ENCODE data around the gene KIAA0319L.
"Not testable (repeated sequence)": the region's sequence is repeated elsewhere in the genome, so short reads cannot be mapped to it uniquely, and the experiment has no call there.

The KIAA0319L gene

DNA sequence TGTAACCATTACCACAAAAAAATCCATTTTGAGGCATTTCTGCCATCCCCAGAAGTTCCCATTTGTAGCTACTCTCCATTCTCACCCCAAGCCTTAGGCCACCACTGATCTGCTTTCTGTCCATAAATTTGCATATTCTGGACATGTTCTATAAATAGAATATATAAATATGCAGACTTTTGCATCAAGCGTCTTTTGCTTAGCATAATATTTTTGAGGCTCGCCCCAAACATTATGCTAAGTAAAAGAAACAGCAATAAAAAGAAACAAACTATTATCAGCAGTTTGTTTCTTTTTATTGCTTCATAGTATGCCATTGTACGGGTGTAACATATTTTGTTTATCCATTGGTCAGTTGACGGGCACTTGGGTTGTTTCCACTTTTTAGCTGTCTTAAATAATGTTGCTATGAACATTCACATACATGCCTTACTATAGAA lies 23.8 kb upstream of the KIAA0319L start:
- FAIRE-seq, result no peak

DNA sequence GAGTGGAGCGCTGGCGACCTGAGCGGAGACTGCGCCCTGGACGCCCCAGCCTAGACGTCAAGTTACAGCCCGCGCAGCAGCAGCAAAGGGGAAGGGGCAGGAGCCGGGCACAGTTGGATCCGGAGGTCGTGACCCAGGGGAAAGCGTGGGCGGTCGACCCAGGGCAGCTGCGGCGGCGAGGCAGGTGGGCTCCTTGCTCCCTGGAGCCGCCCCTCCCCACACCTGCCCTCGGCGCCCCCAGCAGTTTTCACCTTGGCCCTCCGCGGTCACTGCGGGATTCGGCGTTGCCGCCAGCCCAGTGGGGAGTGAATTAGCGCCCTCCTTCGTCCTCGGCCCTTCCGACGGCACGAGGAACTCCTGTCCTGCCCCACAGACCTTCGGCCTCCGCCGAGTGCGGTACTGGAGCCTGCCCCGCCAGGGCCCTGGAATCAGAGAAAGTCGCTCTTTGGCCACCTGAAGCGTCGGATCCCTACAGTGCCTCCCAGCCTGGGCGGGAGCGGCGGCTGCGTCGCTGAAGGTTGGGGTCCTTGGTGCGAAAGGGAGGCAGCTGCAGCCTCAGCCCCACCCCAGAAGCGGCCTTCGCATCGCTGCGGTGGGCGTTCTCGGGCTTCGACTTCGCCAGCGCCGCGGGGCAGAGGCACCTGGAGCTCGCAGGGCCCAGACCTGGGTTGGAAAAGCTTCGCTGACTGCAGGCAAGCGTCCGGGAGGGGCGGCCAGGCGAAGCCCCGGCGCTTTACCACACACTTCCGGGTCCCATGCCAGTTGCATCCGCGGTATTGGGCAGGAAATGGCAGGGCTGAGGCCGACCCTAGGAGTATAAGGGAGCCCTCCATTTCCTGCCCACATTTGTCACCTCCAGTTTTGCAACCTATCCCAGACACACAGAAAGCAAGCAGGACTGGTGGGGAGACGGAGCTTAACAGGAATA lies 20.1 kb upstream of the KIAA0319L start:
- no peak for FAIRE-seq

DNA sequence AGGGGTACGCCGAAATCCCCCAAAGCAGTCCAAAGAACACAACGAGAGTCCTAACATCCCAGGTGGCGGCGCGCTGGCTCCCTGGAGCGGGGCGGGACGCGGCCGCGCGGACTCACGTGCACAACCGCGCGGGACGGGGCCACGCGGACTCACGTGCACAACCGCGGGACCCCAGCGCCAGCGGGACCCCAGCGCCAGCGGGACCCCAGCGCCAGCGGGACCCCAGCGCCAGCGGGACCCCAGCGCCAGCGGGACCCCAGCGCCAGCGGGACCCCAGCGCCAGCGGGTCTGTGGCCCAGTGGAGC lies 19.5 kb upstream of the KIAA0319L start:
- not testable (repeated sequence) for FAIRE-seq

DNA sequence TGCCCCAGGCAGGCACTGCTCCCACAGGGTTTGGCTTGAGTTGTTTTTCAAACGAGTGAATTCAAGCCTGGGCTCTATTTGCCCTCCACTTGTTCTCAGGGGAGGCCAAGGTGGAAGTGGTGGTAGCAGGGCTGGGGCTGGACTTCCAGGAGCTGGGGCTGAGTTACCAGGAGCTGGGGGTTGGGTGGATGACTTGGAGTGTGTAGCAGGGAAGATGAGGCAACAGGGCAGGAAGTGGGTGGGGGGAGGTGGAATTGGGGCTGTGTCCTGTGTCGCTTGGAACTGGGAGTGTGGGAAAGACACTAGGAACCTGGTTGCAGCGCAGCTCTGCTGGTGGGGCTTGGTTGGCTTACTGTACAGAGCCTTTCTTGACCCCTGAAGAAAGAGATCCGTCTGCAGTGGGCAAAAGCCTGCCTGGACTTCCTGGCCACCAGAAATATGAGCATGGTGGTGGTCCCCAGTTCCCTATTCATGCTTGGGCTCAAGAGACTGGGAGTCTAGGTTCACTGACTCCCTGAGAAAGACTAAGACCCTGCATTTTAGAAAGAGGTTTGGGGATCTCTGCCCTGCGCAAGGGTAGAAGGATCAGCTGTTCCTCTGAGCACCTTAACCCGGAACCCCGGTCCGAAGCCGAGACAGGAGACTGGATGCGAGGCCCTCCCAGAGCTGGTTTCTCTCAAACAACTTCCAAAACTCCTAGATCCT lies 19.0 kb upstream of the KIAA0319L start:
- no peak for FAIRE-seq

DNA sequence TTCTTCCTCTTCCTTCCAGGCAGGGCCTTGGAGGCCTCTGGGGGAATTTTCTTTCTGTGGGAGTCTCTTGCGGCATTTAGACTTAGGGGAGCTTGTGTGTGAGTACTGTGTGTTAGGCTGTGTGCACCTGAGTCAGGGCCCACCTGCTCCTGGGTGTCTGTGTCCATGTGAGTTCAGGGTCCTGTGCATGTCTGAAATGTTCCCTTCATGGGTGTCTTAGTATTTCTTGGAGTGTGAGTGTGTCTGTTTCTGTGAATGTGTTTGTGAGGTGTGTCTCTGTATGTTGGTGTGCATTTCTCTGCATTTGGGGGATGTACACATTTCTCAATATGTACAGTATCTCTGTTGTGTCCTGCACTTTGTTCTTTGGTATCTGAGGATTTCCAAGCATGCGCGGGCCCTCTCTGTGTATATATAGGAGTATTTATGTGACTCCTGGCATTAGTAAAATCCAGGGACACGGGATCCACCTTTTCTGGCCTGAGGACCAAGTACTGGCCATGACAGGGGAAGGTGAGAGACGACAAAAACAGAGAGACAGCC lies 18.3 kb upstream of the KIAA0319L start:
- FAIRE-seq, result no peak

DNA sequence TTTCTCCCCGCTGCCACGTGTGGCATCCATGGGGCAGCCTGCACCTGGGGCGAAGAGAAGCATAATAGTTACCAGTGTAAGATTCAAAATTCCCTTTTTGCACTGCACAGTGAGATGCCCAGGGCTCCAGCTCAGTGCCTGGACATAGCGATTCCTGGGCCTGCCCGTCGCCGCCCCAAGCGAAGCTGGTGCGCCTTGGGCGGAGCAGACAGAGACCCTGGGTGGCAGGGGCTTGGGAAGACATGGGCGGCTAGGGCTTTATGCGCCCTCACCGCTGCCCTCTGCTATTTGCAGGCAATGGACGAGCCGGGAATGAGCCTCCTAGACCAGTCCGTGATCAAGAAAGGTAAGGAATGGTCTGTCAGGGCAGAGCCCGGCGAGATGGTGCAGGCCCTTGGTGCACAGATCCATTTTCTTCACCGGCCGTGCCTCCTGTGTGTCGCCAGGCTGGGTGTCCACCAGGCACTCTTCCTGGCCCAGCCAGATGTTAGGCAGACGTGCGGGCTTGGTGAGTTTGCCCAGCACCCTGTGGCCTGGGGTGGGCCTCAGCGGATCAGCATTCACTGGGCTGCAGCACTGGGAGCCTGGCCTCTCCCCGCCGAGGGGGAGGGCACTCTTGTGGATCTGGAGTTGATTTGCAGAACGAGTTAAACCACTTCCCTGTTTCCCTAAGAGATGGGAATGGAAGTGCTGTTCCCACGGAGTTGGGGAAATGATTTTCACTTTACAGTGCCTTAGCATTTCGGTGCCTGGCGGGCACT lies 17.6 kb upstream of the KIAA0319L start:
- no peak for FAIRE-seq

DNA sequence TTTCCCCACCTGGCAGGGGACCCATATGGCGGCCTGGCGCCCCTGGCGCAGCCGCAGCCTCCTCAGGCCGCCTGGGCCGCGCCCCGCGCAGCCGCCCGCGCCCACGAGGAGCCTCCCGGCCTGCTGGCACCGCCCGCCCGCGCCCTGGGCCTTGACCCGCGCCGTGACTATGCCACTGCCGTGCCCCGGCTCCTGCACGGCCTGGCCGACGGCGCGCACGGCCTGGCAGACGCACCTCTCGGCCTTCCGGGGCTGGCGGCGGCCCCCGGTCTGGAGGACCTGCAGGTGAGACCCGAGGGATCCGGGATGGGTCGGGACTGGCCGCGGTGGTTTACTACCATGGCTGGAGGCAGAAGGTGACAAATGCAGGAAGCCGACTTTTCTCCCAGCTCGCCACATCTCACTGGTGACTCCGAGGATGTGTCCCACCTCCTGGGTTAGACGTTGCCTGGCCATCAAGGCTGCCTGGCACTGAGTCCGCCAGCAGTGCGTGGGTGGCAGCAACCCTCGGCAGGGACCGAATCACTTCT lies 17.0 kb upstream of the KIAA0319L start:
- FAIRE-seq, result no peak

DNA sequence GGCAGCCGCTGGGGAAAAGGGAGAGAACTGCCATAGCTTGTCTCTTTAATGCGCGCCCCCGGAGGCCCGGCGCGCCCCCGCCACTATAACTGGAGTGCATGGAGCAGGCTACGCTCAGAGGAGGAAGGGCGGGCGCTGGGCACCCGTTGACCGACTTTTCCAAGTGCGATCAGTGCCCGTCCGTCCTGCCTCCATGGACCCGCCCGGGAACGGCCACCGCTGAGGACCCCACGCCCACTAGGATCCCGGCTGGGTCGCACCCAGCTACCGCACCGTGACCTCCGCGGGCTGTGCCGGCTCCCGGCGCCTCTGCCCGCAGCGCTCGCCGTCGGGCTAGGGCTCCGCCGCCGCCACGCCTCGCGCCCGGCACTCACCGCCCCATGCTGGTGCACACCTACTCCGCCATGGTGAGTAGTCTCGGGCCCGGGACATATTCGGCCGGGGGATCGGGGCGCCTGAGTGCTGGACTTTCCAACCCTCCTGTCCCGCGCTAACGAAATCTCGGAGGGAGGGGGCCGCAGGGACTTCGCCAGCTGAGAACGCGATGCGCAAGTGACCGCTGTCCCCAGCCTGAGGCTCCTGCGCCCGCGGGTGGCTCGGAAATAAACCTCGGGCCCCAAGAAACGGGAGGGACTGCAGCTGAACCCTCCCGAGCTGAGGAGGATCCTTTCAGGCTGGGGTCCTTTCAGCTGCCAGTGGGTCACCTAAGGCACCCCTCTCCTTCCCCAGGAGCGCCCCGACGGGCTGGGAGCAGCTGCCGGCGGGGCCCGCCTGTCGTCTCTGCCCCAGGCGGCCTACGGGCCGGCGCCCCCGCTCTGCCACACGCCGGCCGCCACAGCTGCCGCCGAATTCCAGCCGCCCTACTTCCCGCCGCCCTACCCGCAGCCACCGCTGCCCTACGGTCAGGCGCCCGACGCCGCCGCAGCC lies 16.3 kb upstream of the KIAA0319L start, which contains the start of gene TFAP2E:
Gene TFAP2E, plus strand, starts transcription at position 117 of the 927 bp plus-strand sequence. Its CDS starts 264 bp downstream, at position 381.
- no peak for FAIRE-seq

DNA sequence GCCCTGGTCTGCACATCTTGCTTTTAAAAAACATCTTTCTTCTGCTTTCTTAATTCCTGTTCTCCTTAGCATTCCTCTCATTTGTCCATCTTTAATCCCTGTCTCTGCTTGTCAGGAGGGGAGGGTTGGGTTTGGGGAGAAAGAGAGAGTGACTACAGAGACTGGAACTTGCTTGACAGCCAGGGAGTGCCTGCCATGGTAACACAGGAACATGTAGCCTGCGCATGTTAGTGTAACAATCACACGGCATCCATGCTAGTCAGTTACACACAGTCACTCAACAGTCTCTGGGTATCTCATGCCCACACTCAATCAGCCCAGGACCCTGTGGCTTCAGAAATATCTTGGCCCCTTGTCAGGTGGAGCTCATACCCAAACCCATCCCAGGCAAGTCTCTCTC lies 15.1 kb upstream of the KIAA0319L start:
- FAIRE-seq, result no peak

DNA sequence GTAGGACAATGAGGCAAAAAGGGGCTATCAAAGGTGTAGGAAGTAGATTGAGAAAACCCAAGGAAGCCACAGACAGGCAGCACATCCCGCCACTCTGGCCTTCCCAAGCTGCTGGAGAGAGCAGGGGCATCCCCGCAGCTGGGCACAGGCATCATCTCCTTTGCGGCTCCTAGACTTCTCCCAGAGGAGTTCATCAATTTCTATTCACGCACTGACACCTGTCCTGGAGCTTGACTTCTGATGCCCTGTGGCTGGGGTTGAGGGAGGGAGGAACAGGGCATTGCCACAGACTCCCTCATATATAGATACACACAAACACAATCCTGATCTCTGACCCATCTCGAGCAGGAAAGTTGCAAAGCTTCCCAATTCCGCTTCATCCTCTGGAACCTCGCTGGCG lies 14.1 kb upstream of the KIAA0319L start:
- no peak for FAIRE-seq

DNA sequence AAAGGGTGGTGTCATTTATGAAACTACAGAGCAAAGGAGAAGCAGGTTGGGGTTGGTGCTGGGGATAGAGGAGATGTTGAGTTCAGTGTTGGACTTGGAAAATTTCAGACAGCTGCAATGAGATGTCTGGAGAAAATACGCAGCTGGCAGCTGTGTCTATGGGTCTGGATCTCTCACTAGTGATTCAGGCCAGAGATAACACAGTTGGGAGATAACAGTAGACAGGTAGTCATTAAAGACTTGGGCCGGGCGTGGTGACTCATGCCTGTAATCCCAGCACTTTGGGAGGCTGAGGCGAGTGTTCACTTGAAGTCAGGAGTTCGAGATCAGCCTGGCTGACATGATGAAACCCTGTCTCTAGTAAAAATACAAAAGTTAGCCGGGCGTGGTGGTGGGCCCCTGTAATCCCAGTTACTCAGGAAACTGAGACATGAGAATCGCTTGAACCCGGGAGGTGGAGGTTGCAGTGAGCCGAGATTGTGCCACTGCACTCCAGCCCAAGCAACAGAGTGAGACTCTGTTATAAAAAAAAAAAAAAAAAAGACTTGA lies 13.5 kb upstream of the KIAA0319L start:
- no peak for FAIRE-seq

DNA sequence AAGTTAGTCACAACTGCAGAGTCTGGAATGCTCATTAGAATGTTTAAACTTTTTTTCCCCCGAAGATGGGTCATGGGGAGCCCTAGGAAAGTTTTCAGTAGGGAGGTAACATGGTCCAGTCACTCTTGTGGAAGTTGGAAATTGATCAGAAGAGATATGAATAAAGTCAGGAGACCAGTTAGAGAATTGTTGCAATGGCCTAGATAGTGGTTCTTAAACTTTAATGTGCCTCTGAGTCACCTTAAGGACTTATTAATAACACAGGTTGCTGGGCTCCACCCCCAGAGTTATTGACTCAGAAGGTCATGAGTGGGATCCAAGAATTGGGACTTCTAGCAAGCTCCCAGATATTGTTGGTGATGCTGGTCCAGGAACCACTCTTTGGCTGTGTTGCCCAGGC lies 12.7 kb upstream of the KIAA0319L start:
- FAIRE-seq, result no peak

DNA sequence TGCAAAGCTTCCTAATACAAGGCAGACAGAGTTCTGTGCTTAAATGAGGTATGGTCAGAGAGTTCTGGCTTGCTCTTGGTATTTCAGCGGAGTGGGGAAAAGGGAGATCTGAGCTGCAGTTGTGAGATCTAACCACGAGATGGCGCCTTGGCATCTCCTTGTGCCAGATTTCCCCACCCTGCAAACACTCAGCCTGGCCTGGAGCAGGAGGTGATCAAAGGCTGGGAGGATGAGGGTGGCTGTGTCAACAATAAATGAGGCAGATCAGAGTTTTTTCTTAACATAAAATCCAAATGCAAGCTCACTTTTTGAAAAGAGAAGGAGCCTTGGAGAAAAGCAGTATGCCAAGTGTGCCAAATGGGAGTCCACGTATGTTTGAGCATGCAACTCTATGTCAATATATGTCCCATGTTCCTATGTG lies 11.8 kb upstream of the KIAA0319L start:
- peak; percentile 77 for FAIRE-seq

DNA sequence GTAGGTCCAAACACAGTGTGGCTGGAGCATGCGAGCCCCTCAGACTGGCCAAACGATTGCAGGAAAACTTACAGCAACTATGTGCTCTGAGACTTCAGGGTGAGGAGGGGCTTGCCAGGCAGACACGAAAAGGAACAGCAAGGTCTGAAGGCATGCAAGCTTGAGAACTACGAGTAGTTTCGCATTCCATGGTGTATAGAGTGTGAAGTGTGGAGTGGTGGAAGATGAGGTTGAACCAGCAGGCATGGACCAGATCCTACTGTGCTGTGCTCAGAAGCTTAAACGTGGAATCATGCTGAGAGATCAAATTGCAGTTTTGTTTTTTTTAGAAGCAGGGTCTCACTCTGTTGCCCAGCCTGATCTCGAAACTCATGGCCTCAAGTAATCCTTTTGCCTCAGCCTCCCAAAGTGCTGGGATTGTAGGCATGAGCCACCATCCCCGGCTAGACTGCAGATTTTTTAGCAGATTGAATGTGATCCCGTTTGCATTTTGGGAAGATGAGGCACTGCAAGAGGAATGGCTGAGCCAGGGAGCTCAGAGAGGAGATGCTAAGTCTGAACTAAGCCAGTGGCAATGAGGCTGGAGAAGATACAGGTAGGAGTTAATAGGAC lies 10.8 kb upstream of the KIAA0319L start:
- FAIRE-seq, result no peak

DNA sequence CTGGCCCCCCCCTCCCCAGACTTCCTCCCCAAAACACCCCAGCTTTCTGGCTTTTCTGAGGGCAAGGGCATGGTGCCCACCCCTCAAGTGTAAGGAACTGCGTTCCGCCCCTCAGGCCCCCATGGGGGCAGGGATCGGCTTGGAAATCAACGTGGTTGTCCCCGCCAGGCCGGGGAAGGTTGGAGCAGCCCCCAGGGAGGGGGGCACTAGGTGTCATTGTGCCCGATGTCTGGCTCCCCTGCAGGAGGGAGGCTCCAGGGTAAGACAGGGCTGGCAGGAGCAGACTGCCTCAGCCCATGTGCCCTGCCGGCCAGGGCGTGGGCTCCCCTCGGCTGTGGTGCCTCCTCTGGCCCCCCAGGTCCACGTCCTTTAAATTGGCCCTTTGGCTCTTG lies 8.5 kb upstream of the KIAA0319L start:
- no peak for FAIRE-seq

DNA sequence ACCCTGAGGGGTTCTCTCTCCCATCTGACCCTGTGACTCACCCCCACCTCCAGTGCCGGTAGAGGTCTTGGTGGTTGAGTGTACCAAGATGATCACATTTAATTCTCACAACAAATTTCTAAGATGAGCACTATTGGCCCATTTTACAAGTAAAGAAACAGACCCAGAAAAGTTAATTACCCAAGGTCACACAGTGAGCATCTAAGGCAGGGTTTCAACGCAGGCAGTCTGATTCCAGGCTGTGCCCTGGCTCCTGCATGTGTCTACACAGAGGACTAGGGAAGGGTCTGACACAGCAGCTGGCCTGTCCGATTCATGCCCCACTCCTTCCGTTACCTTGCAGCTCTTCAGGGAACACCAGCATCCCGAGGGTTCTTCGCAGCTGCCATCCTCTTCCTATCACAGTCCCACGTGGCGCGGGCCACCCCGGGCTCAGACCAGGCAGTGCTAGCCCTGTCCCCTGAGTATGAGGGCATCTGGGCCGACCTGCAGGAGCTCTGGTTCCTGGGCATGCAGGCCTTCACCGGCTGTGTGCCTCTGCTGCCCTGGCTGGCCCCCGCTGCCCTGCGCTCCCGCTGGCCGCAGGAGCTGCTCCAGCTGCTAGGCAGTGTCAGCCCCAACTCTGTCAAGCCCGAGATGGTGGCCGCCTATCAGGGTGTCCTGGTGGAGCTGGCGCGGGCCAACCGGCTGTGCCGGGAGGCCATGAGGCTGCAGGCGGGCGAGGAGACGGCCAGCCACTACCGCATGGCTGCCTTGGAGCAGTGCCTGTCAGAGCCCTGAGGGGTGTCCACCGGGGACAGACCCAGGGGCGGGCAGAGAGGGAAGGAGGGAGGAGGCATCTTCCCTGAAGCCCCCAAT lies 7.9 kb upstream of the KIAA0319L start:
- FAIRE-seq, result no peak

DNA sequence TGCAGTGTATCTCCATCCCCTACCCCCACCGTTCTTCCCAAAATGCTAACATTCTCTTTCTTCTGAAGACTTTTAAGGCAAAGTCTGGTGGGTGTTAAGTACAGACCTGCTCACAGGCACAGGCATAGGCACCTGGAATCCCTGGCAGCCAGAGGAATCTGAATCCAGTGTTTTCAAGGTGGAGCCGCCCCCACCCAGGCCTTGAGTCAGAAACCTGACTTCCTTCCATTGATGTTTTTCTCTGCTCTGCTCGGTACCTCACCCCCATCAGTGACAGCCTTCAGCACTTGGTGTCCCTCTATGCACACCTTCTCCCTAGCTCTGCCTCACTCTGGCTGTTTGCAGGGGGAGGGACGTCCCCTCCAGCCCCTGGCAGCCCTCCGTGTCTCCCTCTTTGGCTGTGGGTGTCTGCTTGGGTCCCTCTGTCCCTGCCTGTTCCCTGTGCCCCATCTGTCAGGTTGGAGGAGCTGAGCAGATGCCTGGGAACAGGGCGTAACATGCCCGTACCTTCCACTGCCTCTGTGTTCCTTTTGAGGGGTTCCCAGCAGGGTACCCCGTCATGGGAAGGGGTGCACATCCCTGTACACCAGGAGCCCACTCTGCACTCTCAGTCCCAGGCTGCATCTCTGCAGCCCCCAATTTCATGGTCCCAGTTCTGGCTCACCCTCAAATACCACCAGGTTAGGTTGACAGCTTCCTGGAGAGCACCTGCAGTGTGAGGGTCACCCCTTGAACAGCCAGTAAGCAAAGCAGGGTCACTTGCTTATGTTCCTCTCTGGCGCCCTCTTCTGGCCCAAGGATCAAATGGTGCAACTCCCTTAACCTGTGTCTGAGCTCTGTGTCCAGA lies 7.1 kb upstream of the KIAA0319L start:
- no peak for FAIRE-seq

DNA sequence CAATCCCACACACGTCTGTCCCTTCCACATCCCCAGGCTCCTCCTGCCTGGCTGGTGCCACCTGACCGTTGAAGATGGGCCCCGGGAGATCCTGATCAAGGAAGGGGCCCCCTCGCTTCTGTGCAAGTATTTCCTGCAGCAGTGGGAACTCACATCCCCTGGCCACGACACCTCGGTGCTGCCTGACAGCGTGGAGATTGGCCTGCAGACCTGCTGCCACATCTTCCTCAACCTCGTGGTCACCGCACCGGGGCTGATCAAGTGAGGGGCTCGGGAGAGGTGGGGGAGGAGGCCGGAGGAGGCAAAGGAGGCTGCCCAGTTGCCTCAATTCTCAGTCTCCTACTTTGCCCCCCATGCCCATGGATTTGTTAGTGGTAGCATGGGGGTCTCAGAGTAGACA lies 6.0 kb upstream of the KIAA0319L start:
- no peak for FAIRE-seq

Data from TTC549 (cell line).